Measurements from ENCODE around the gene FURIN.

The FURIN gene

GRCh38 chr15:90883976-90884718 lies 15.8 kb downstream of the FURIN start, which contains the start of gene FES:
Gene FES (plus strand): TSS chr15:90884504. CDS start chr15:90885046, 542 bp downstream.
- DNase-seq, result peak; percentile 89

GRCh38 chr15:90884719-90885431 lies 16.5 kb downstream of the FURIN start:
- DNase-seq, result no peak

- peak; percentile 85 for DNase-seq
Measured at GRCh38 chr15:90885432-90886290, 17.3 kb downstream of the FURIN start.

- no peak for DNase-seq
Measured at GRCh38 chr15:90886291-90886614, 17.9 kb downstream of the FURIN start.

GRCh38 chr15:90887037-90887481 lies 18.7 kb downstream of the FURIN start:
- no peak for DNase-seq

- no peak for DNase-seq
Measured at GRCh38 chr15:90889313-90889730, 20.9 kb downstream of the FURIN start.

GRCh38 chr15:90889736-90890456 lies 21.5 kb downstream of the FURIN start:
- no peak for DNase-seq

GRCh38 chr15:90890839-90891238 lies 22.5 kb downstream of the FURIN start:
- DNase-seq, result no peak

GRCh38 chr15:90891346-90891949 lies 23.1 kb downstream of the FURIN start:
- DNase-seq, result no peak

- no peak for DNase-seq
Measured at GRCh38 chr15:90892023-90892422, 23.6 kb downstream of the FURIN start.

GRCh38 chr15:90892498-90893174 lies 24.2 kb downstream of the FURIN start:
- DNase-seq, result no peak

- no peak for DNase-seq
Measured at GRCh38 chr15:90893175-90894090, 25.0 kb downstream of the FURIN start.

- peak; percentile 32 for DNase-seq
Measured at GRCh38 chr15:90895571-90896117, 27.3 kb downstream of the FURIN start.

- DNase-seq, result peak; percentile 37
Measured at GRCh38 chr15:90897131-90897655, 28.8 kb downstream of the FURIN start.

GRCh38 chr15:90901175-90902039 lies 33.0 kb downstream of the FURIN start:
- DNase-seq, result no peak

GRCh38 chr15:90902040-90902839 lies 33.9 kb downstream of the FURIN start:
- peak; percentile 89 for DNase-seq

GRCh38 chr15:90902840-90903732 lies 34.7 kb downstream of the FURIN start, which contains the start of gene MAN2A2:
Gene MAN2A2 (plus strand): TSS chr15:90903302. CDS start chr15:90904208, 906 bp downstream.
- DNase-seq, result peak; percentile 81
